Stomach (tissue), 4 donors: ENCODE results near the gene RPS3A.

ENCODE experiments used
- POLR2A ChIP-seq, 4 donors: fragments of 450-650 bp; IDR thresholded peaks; one replicate each; pipeline ENCODE4 v1.6.1; 2016; ENCODE audit warnings: antibody characterized with exemption in 4 of 4, control low read depth in 2 of 4, mild to moderate bottlenecking in 1 of 4, moderate library complexity in 1 of 4
- POLR2AphosphoS5 ChIP-seq, 3 donors: sonication (generic); formaldehyde crosslinking; IDR thresholded peaks; one replicate each; pipeline ENCODE4 v1.6.1; 2016; ENCODE audit warnings: antibody characterized with exemption in 3 of 3
- TF ChIP-seq, protein P1 (sequence below), 7 experiments: fragments of 450-650 bp in 4 of 7; fragments of 200-600 bp in 3 of 7; sonication (generic) in 3 of 7; IDR thresholded peaks; one replicate each; pipeline ENCODE4 v1.5.1; 2016 to 2019; ENCODE audit warnings: antibody characterized with exemption in 7 of 7, control low read depth in 2 of 7, mild to moderate bottlenecking in 1 of 7

GRCh38 chr4:151067316-151067970, 32.0 kb upstream of the RPS3A start:
- TF ChIP-seq, protein P1, sequence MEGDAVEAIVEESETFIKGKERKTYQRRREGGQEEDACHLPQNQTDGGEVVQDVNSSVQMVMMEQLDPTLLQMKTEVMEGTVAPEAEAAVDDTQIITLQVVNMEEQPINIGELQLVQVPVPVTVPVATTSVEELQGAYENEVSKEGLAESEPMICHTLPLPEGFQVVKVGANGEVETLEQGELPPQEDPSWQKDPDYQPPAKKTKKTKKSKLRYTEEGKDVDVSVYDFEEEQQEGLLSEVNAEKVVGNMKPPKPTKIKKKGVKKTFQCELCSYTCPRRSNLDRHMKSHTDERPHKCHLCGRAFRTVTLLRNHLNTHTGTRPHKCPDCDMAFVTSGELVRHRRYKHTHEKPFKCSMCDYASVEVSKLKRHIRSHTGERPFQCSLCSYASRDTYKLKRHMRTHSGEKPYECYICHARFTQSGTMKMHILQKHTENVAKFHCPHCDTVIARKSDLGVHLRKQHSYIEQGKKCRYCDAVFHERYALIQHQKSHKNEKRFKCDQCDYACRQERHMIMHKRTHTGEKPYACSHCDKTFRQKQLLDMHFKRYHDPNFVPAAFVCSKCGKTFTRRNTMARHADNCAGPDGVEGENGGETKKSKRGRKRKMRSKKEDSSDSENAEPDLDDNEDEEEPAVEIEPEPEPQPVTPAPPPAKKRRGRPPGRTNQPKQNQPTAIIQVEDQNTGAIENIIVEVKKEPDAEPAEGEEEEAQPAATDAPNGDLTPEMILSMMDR (IDR thresholded peaks at IDR 0.05), result no peak
- TF ChIP-seq POLR2A (IDR thresholded peaks at IDR 0.05) (no peak), POLR2AphosphoS5 (IDR thresholded peaks at IDR 0.05) (no peak)
